ENCODE data around the gene RGS14. TPM values are rescaled to one million over a fixed set of nuclear protein-coding genes. Genes with fewer than 3 reads are reported as not detected.
A peak's percentile ranks its signal among the peaks of the same experiment; 100 is the strongest.

RGS14 gene
- polyA plus RNA-seq (2011; rRNA removed) (2.6 and 4.4 TPM in 2 replicates), polyA minus RNA-seq (2011; rRNA and poly(A)+ RNA removed) (1.4 and 4.7 TPM in 2 replicates)

- Histone ChIP-seq H3K9me3 (ENCODE audit: control insufficient read depth, insufficient read depth, low read length) (no peaks in the 10 kb centered on the region; the same call in 1 of the 2 replicates), H3K27ac (ENCODE audit: low read depth, low read length) (no peak within 1 kb of the TSS), H3K4me3 (ENCODE audit: low read depth, low read length) (no peak within 1 kb of the TSS), H3K27me3 (ENCODE audit: control insufficient read depth, insufficient read depth, low read length) (peaks cover 15% of the 10 kb centered on the region)
- no peak for DNase-seq (ENCODE audit: low read depth, low spot score)
- ChIA-PET CTCF (interaction anchor here (1.0 kb wide), 1 partner anchor 46 kb away, joined by 4 read pairs; no protein-coding TSS in a partner anchor), POLR2A (interaction anchor here (1.0 kb wide), 1 partner anchor 21 kb away, joined by 3 read pairs; no protein-coding TSS in a partner anchor)
- no peak for TF ChIP-seq CTCF (IDR thresholded peaks at IDR 0.05; ENCODE audit: low read depth, low read length)
Measured at GRCh38 chr5:177357459-177358351, at the start of gene RGS14. Gene RGS14, plus strand, starts transcription at chr5:177357924. Its CDS starts 101 bp downstream, at chr5:177358025.

GRCh38 chr5:177308740-177309139 lies 49.0 kb upstream of the RGS14 start:
- Histone ChIP-seq H3K9me3 (ENCODE audit: control insufficient read depth, insufficient read depth, low read length) (no peaks in the 10 kb centered on the region; the same call in 1 of the 2 replicates), H3K27me3 (ENCODE audit: control insufficient read depth, insufficient read depth, low read length) (no peaks in the 10 kb centered on the region), H3K27ac (ENCODE audit: low read depth, low read length) (no peak overlapping the region), H3K4me3 (ENCODE audit: low read depth, low read length) (no peak overlapping the region)
- ChIA-PET POLR2A (interaction anchor here (0.9 kb wide), 1 partner anchor 210 kb away, joined by 3 read pairs; no protein-coding TSS in a partner anchor), CTCF (interaction anchor here (0.6 to 2.8 kb wide), 11 partner anchors 9 to 275 kb away, joined by 3 to 35 read pairs (median 5); partner anchors contain the start of gene LMAN2)
- no peak for DNase-seq (ENCODE audit: low read depth, low spot score)
- TF ChIP-seq CTCF (IDR thresholded peaks at IDR 0.05; ENCODE audit: low read depth, low read length), result no peak

GRCh38 chr5:177309351-177310191 lies 48.2 kb upstream of the RGS14 start:
- CTCF ChIA-PET, result interaction anchor here (0.5 to 2.8 kb wide), 32 partner anchors 9 to 648 kb away, joined by 3 to 35 read pairs (median 4); partner anchors contain the start of gene LMAN2
- peak; percentile 86 for TF ChIP-seq CTCF (IDR thresholded peaks at IDR 0.05; ENCODE audit: low read depth, low read length)
- no peak overlapping the region for H3K27ac ChIP-seq (ENCODE audit: low read depth, low read length)
- no peak for DNase-seq (ENCODE audit: low read depth, low spot score)
- no peak overlapping the region for H3K4me3 ChIP-seq (ENCODE audit: low read depth, low read length)
- no peaks in the 10 kb centered on the region for H3K27me3 ChIP-seq (ENCODE audit: control insufficient read depth, insufficient read depth, low read length)
- H3K9me3 ChIP-seq (ENCODE audit: control insufficient read depth, insufficient read depth, low read length), result no peaks in the 10 kb centered on the region; the same call in 1 of the 2 replicates
- POLR2A ChIA-PET, result interaction anchor here (0.6 to 0.9 kb wide), 3 partner anchors 37 to 211 kb away, joined by 3 to 6 read pairs (median 3); no protein-coding TSS in a partner anchor

- Histone ChIP-seq H3K27ac (ENCODE audit: low read depth, low read length) (no peak overlapping the region), H3K27me3 (ENCODE audit: control insufficient read depth, insufficient read depth, low read length) (no peaks in the 10 kb centered on the region), H3K4me3 (ENCODE audit: low read depth, low read length) (peak overlapping the region; percentile 68), H3K9me3 (ENCODE audit: control insufficient read depth, insufficient read depth, low read length) (no peaks in the 10 kb centered on the region; the same call in 1 of the 2 replicates)
- POLR2A ChIA-PET, result interaction anchor here (0.6 kb wide), 2 partner anchors 36 to 69 kb away, joined by 3 to 6 read pairs; no protein-coding TSS in a partner anchor
- CTCF ChIA-PET, result interaction anchor here (0.5 to 2.8 kb wide), 29 partner anchors 8 to 649 kb away, joined by 3 to 35 read pairs (median 4); partner anchors contain the start of gene LMAN2
- TF ChIP-seq CTCF (IDR thresholded peaks at IDR 0.05; ENCODE audit: low read depth, low read length), result no peak
- no peak for DNase-seq (ENCODE audit: low read depth, low spot score)
Measured at GRCh38 chr5:177310332-177310731, 47.4 kb upstream of the RGS14 start.
